HEK293T (cell line): Measurements from ENCODE around the gene NAALADL2.

Experiments
- SP1 ChIP-seq: fragments of 450-650 bp; IDR thresholded peaks from 2 replicates; pipeline ENCODE4 v1.6.1; 2017
- SUZ12 ChIP-seq: fragments of 450-650 bp; IDR thresholded peaks from 2 replicates; pipeline ENCODE4 v1.6.1; 2016; ENCODE audit warnings: mild to moderate bottlenecking

GRCh38 chr3:175308097-175308496 is 449.0 kb downstream of the NAALADL2 start:
- TF ChIP-seq SUZ12 (no peak), SP1 (no peak)
